ENCODE data around the gene GPR62.

The GPR62 gene

DNA sequence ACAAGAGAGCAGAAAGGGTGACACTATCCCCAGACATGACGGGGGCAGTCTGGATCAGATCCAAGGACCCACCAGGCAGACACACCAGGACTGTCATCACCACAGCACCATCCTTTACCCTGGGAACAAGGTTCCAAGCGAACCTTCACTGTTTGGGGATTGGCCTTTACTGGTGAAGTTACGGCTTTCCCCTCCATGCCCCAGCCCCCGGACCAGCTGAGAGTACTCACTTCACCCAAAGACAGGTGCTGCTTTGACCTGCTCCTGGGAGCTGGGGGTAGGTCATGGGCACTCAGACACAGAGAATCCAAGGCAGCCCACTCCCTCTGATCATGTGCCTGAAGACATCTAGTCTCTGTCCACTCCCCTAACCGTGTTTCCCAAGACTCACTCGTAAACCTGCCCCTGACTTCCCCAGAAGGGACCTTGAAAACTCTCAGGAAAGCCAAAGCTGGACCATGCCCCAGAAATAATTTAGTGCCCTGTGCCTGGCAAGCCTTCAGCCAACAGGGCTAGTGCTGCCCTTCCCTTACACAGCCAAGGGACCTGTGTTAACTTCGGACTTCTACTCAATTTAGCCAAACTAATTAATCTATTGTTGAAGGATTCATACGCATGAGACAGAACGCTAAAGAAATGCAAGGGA, 16.3 kb upstream of the GPR62 start:
- no peak overlapping the region for H3K27ac ChIP-seq (ENCODE audit: insufficient read depth, low read length, poor library complexity, severe bottlenecking)
- peaks cover 48% of the 10 kb centered on the region for H3K36me3 ChIP-seq (ENCODE audit: control insufficient read depth, insufficient read depth, low read length)
- H3K4me1 ChIP-seq (ENCODE audit: control insufficient read depth, insufficient read depth, low read length, poor library complexity, severe bottlenecking): peaks cover 21% of the 10 kb centered on the region
- no peak overlapping the region for H3K4me3 ChIP-seq (ENCODE audit: insufficient read depth, low read depth, low read length, poor library complexity, severe bottlenecking)
- H3K9me3 ChIP-seq (ENCODE audit: control insufficient read depth, low read length): no peaks in the 10 kb centered on the region
- no peak for DNase-seq
- no peaks in the 10 kb centered on the region for H3K27me3 ChIP-seq (replicated peaks; ENCODE audit: control insufficient read depth, insufficient read depth, low read length, poor library complexity, severe bottlenecking)

- no peaks in the 10 kb centered on the region for H3K9me3 ChIP-seq (ENCODE audit: control insufficient read depth, low read length)
- DNase-seq: no peak
- peaks cover 21% of the 10 kb centered on the region for H3K4me1 ChIP-seq (ENCODE audit: control insufficient read depth, insufficient read depth, low read length, poor library complexity, severe bottlenecking)
- peaks cover 29% of the 10 kb centered on the region for H3K36me3 ChIP-seq (ENCODE audit: control insufficient read depth, insufficient read depth, low read length)
- H3K27me3 ChIP-seq (replicated peaks; ENCODE audit: control insufficient read depth, insufficient read depth, low read length, poor library complexity, severe bottlenecking): no peaks in the 10 kb centered on the region
- H3K27ac ChIP-seq (ENCODE audit: insufficient read depth, low read length, poor library complexity, severe bottlenecking): peak overlapping the region; percentile 49
- H3K4me3 ChIP-seq (ENCODE audit: insufficient read depth, low read depth, low read length, poor library complexity, severe bottlenecking): peak overlapping the region; percentile 69
These were observed 14.3 kb upstream of the GPR62 start for GRCh38 chr3:51940648-51941462.

DNA sequence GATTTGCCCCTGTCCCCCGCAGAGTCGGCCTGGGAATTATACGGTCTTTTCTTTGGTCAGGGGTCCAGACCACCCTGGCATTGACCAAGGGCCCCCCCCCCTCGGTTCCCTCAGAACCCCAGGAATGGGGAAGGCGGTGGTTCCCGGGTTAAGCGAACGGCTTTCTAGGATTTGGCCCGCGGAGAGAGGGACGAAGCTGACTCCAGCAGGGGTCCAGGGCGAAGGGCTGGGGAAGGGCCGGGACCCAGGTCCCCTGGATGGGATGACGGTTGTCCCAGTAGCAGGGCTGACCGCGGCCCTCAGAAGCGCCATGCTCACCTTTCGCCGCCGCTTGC, 13.8 kb upstream of the GPR62 start:
- H3K27me3 ChIP-seq (replicated peaks; ENCODE audit: control insufficient read depth, insufficient read depth, low read length, poor library complexity, severe bottlenecking): no peaks in the 10 kb centered on the region
- peak overlapping the region; percentile 69 for H3K4me3 ChIP-seq (ENCODE audit: insufficient read depth, low read depth, low read length, poor library complexity, severe bottlenecking)
- peak overlapping the region; percentile 49 for H3K27ac ChIP-seq (ENCODE audit: insufficient read depth, low read length, poor library complexity, severe bottlenecking)
- peaks cover 21% of the 10 kb centered on the region for H3K4me1 ChIP-seq (ENCODE audit: control insufficient read depth, insufficient read depth, low read length, poor library complexity, severe bottlenecking)
- no peaks in the 10 kb centered on the region for H3K9me3 ChIP-seq (ENCODE audit: control insufficient read depth, low read length)
- no peak for DNase-seq
- H3K36me3 ChIP-seq (ENCODE audit: control insufficient read depth, insufficient read depth, low read length): peaks cover 23% of the 10 kb centered on the region

DNA sequence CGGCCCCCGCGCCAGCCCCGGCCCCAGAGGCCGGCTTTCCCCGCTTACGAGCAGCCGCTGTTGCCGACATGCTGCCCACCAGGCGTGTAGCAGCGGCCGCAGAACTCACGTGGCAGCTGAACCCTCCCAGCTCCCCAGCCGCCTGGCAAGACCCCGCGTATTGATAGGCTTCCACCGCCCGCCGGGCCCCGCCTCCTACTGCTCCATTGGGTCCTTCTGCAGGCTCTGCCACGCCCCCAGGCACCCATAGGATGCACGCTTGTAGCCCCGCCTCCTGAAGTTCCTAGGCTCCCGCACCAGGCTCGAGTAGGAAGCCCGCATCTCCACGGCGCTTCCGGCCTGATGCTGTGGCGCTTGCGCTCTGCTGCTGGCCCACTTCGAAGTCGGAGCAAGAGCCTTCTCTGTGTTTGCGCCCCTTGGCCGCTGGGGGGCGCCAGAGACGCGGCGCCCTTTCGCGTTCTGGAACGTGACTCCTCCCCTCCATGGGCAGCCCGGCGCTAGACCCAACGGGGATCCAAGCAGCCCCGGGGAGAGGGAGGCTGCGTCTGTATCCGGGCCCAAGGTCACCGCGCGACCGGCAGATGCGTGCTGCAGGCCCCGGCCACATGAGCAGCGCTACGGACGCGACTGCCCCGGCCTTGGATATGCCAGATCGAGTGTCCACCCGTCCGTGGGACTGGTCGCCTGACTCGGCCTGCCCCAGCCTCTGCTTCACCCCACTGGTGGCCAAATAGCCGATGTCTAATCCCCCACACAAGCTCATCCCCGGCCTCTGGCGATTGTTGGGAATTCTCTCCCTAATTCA, 13.2 kb upstream of the GPR62 start, which contains the start of the genes PARP3 and RRP9:
Gene PARP3 (plus strand): TSS at position 566 of the 805 bp plus-strand sequence. CDS start 993 bp downstream, outside the sequence.
Gene RRP9 (minus strand): TSS at position 107 of the 805 bp plus-strand sequence. CDS start 37 bp downstream, at position 70.
- Histone ChIP-seq H3K4me1 (ENCODE audit: control insufficient read depth, insufficient read depth, low read length, poor library complexity, severe bottlenecking) (peaks cover 21% of the 10 kb centered on the region), H3K27me3 (replicated peaks; ENCODE audit: control insufficient read depth, insufficient read depth, low read length, poor library complexity, severe bottlenecking) (no peaks in the 10 kb centered on the region), H3K27ac (ENCODE audit: insufficient read depth, low read length, poor library complexity, severe bottlenecking) (peak within 1 kb of the TSS; percentile 68), H3K9me3 (ENCODE audit: control insufficient read depth, low read length) (no peaks in the 10 kb centered on the region), H3K4me3 (ENCODE audit: insufficient read depth, low read depth, low read length, poor library complexity, severe bottlenecking) (peak within 1 kb of the TSS; percentile 69), H3K36me3 (ENCODE audit: control insufficient read depth, insufficient read depth, low read length) (peaks cover 17% of the 10 kb centered on the region)
- peak; percentile 99 for DNase-seq

DNA sequence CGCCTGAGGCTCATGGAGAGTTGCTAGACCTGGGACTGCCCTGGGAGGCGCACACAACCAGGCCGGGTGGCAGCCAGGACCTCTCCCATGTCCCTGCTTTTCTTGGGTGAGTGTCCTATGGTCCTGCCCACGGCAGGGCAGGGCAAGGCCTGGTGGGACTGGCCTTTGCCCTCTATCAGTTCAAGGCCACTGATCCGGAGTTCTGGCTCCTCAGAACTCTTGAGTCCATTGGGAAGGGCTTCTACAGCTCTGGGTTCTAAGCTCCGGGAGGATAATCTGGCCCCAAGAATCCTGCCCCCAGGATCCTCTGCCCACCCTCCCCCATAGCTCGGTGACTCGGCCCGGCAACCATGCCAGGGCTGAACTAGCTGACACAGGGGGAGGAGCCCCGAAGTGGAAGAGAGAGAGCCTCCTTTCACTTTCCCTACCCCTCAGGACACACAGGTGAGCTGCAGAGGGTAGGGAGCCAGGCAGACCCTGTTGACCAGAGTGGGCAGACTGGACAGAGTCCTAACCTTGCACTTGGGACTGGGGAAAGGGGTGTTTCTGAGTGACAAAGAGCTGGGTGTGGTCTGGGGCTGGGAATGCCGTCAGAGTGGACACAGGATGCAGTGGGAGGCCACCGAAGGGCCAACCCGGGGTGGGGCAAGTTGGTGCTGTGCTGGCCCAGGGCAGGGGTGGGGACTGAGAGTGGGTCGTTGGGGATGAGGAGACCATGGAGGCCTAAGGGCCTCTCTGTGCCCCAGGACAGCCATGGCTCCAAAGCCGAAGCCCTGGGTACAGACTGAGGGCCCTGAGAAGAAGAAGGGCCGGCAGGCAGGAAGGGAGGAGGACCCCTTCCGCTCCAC, 12.4 kb upstream of the GPR62 start:
- no peaks in the 10 kb centered on the region for H3K9me3 ChIP-seq (ENCODE audit: control insufficient read depth, low read length)
- peaks cover 21% of the 10 kb centered on the region for H3K4me1 ChIP-seq (ENCODE audit: control insufficient read depth, insufficient read depth, low read length, poor library complexity, severe bottlenecking)
- H3K4me3 ChIP-seq (ENCODE audit: insufficient read depth, low read depth, low read length, poor library complexity, severe bottlenecking): peak overlapping the region; percentile 56
- DNase-seq: peak; percentile 19 to 33 (median 21)
- no peaks in the 10 kb centered on the region for H3K27me3 ChIP-seq (replicated peaks; ENCODE audit: control insufficient read depth, insufficient read depth, low read length, poor library complexity, severe bottlenecking)
- H3K27ac ChIP-seq (ENCODE audit: insufficient read depth, low read length, poor library complexity, severe bottlenecking): peak overlapping the region; percentile 68
- peaks cover 9% of the 10 kb centered on the region for H3K36me3 ChIP-seq (ENCODE audit: control insufficient read depth, insufficient read depth, low read length)

GRCh38 chr3:51943451-51944391, 11.5 kb upstream of the GPR62 start:
- H3K36me3 ChIP-seq (ENCODE audit: control insufficient read depth, insufficient read depth, low read length): peaks cover under 1% of the 10 kb centered on the region

DNA sequence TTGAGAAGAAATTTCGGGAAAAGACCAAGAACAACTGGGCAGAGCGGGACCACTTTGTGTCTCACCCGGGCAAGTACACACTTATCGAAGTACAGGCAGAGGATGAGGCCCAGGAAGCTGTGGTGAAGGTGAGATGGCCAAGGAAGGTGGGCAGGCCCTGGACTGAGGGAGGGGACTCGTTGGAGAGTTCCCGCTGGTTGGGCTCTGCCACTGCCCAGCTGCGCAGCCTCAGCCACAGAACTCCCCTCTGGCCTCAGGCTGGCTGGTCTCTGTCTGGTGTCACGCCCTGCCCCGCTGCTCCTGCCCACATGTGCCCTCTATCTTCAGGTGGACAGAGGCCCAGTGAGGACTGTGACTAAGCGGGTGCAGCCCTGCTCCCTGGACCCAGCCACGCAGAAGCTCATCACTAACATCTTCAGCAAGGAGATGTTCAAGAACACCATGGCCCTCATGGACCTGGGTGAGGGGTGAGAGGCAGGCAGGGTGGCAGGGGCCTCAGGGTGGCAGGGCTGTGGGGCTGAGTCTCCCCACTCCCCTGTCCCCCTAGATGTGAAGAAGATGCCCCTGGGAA, 10.6 kb upstream of the GPR62 start:
- Histone ChIP-seq H3K4me3 (ENCODE audit: insufficient read depth, low read depth, low read length, poor library complexity, severe bottlenecking) (no peak overlapping the region), H3K4me1 (ENCODE audit: control insufficient read depth, insufficient read depth, low read length, poor library complexity, severe bottlenecking) (peaks cover 21% of the 10 kb centered on the region), H3K36me3 (ENCODE audit: control insufficient read depth, insufficient read depth, low read length) (no peaks in the 10 kb centered on the region), H3K27me3 (replicated peaks; ENCODE audit: control insufficient read depth, insufficient read depth, low read length, poor library complexity, severe bottlenecking) (no peaks in the 10 kb centered on the region), H3K27ac (ENCODE audit: insufficient read depth, low read length, poor library complexity, severe bottlenecking) (no peak overlapping the region), H3K9me3 (ENCODE audit: control insufficient read depth, low read length) (no peaks in the 10 kb centered on the region)
- no peak for DNase-seq

More at GRCh38 chr3:51943451-51944391, 11.5 kb upstream of the GPR62 start:
- no peak for DNase-seq
- Histone ChIP-seq H3K27me3 (replicated peaks; ENCODE audit: control insufficient read depth, insufficient read depth, low read length, poor library complexity, severe bottlenecking) (no peaks in the 10 kb centered on the region), H3K4me3 (ENCODE audit: insufficient read depth, low read depth, low read length, poor library complexity, severe bottlenecking) (no peak overlapping the region), H3K9me3 (ENCODE audit: control insufficient read depth, low read length) (no peaks in the 10 kb centered on the region), H3K4me1 (ENCODE audit: control insufficient read depth, insufficient read depth, low read length, poor library complexity, severe bottlenecking) (peaks cover 21% of the 10 kb centered on the region), H3K27ac (ENCODE audit: insufficient read depth, low read length, poor library complexity, severe bottlenecking) (no peak overlapping the region)

- Histone ChIP-seq H3K27me3 (replicated peaks; ENCODE audit: control insufficient read depth, insufficient read depth, low read length, poor library complexity, severe bottlenecking) (no peaks in the 10 kb centered on the region), H3K36me3 (ENCODE audit: control insufficient read depth, insufficient read depth, low read length) (no peaks in the 10 kb centered on the region), H3K9me3 (ENCODE audit: control insufficient read depth, low read length) (no peaks in the 10 kb centered on the region), H3K4me3 (ENCODE audit: insufficient read depth, low read depth, low read length, poor library complexity, severe bottlenecking) (no peak overlapping the region), H3K4me1 (ENCODE audit: control insufficient read depth, insufficient read depth, low read length, poor library complexity, severe bottlenecking) (peaks cover 21% of the 10 kb centered on the region), H3K27ac (ENCODE audit: insufficient read depth, low read length, poor library complexity, severe bottlenecking) (no peak overlapping the region)
- DNase-seq: no peak
These were observed 9.9 kb upstream of the GPR62 start for GRCh38 chr3:51945031-51945840.

Data from effector memory CD4-positive, alpha-beta T cell (primary cell).